Endodermal cell (in vitro differentiated cells): Measurements from ENCODE around the gene ERBB4. TPM values are rescaled to one million over a fixed set of nuclear protein-coding genes. Genes with fewer than 3 reads are reported as not detected.

Experiments used
- DNase-seq: peaks from one replicate; pipeline ENCODE4 v3.0.0-alpha.2; 2017
- H3K27ac ChIP-seq: 2 replicates; pipeline ENCODE4 v1.5.1; 2013; ENCODE audit warnings: mild to moderate bottlenecking, low read depth, low read length, moderate library complexity
- H3K27me3 ChIP-seq: 2 replicates; pipeline ENCODE4 v1.6.1; 2013; ENCODE audit warnings: mild to moderate bottlenecking, low read length, moderate library complexity; ENCODE audit not compliant: insufficient read depth, control insufficient read depth, poor library complexity, severe bottlenecking
- H3K36me3 ChIP-seq: 2 replicates; pipeline ENCODE4 v1.7.0; 2013; ENCODE audit warnings: mild to moderate bottlenecking, low read length, moderate library complexity; ENCODE audit not compliant: control insufficient read depth, insufficient read depth
- H3K4me1 ChIP-seq: one replicate; pipeline ENCODE4 v1.7.0; 2013; ENCODE audit warnings: low read length; ENCODE audit not compliant: control insufficient read depth, insufficient read depth
- H3K4me3 ChIP-seq: 2 replicates; pipeline ENCODE4 v1.5.1; 2013; ENCODE audit warnings: mild to moderate bottlenecking, low read length, moderate library complexity
- H3K9ac ChIP-seq: 2 replicates; pipeline ENCODE4 v1.6.1; 2013; ENCODE audit warnings: mild to moderate bottlenecking, low read length, moderate library complexity; ENCODE audit not compliant: poor library complexity, severe bottlenecking; ENCODE audit errors: extremely low read depth
- H3K9me3 ChIP-seq: 2 replicates; pipeline ENCODE4 v1.6.1; 2013; ENCODE audit warnings: mild to moderate bottlenecking, low read length, moderate library complexity; ENCODE audit not compliant: control insufficient read depth
- H3K27ac Mint-ChIP-seq: 2 replicates; pipeline ENCODE4 v1.8.0; 2020; ENCODE audit warnings: mixed read lengths
- H3K27me3 Mint-ChIP-seq: 2 replicates; pipeline ENCODE4 v1.8.0; 2021; ENCODE audit warnings: mild to moderate bottlenecking, mixed read lengths; ENCODE audit not compliant: insufficient read depth
- H3K36me3 Mint-ChIP-seq: 2 replicates; pipeline ENCODE4 v1.8.0; 2020; ENCODE audit warnings: low read depth, mixed read lengths
- H3K4me1 Mint-ChIP-seq: 2 replicates; pipeline ENCODE4 v1.8.0; 2020; ENCODE audit warnings: mixed read lengths
- H3K4me3 Mint-ChIP-seq: 2 replicates; pipeline ENCODE4 v1.8.0; 2020; ENCODE audit warnings: mild to moderate bottlenecking, moderate library complexity, mixed read lengths
- H3K9me3 Mint-ChIP-seq: 2 replicates; pipeline ENCODE4 v1.8.0; 2020; ENCODE audit warnings: mild to moderate bottlenecking, mixed read lengths
- WGBS, 2 experiments: methylation state at CpG; one replicate each; pipeline versions ENCODE4 v1.1.5 to v1.1.7; 2013; ENCODE audit warnings: missing lambda C conversion rate in 2 of 2, mixed read lengths in 1 of 2; ENCODE audit not compliant: insufficient coverage in 1 of 2, insufficient read length in 1 of 2; 5-methylcytosine and 5-hydroxymethylcytosine counted together
- total RNA-seq, 2 donors: library from RNA; stranded (reverse); fragmentation: NEBNext Ultra II Directional in 1 of 2; extraction: Animal tissue kit (Norgen Biotek cat#: 25700) in 1 of 2; gene quantifications; 2 replicates in 1 of 2; 3 replicates in 1 of 2; pipeline ENCODE4 v1.2.1, GENCODE V29; 2021
- TF ChIP-seq, protein P1 (sequence below): fragments of 200-600 bp; sonication (generic); conservative IDR thresholded peaks from 2 replicates; pipeline ENCODE4 v1.5.0; 2021; ENCODE audit warnings: antibody characterized with exemption, mild to moderate bottlenecking

The ERBB4 gene
- total RNA-seq, 2 donors from 2014 or later = 154 to 158 TPM

DNA sequence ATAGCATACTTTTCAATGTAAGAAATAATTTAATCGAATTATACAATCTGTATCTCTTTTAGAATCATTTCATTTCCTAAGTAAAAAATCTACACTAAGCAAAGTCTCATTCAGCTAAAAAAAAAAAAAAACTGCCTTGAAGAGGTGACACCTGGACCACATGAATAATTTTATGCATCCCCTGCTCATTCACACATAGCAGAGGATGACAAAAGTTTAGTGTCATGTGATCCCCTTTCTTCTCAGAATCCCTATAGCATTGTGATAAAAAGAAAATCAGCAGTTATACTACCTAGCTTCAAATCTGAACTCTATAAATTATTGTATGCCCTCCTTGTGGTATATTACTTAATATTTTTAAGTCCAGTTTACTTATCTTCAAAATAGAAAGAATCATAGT, 603.8 kb downstream of the ERBB4 start:
- H3K4me1 Mint-ChIP-seq = no peaks in the 10 kb centered on the region
- Histone ChIP-seq H3K36me3 (no peaks in the 10 kb centered on the region), H3K27me3 (no peaks in the 10 kb centered on the region), H3K9me3 (no peaks in the 10 kb centered on the region), H3K4me3 (no peak overlapping the region), H3K4me1 (no peaks in the 10 kb centered on the region), H3K27ac (no peak overlapping the region), H3K9ac (no peak overlapping the region)
- TF ChIP-seq, protein P1, sequence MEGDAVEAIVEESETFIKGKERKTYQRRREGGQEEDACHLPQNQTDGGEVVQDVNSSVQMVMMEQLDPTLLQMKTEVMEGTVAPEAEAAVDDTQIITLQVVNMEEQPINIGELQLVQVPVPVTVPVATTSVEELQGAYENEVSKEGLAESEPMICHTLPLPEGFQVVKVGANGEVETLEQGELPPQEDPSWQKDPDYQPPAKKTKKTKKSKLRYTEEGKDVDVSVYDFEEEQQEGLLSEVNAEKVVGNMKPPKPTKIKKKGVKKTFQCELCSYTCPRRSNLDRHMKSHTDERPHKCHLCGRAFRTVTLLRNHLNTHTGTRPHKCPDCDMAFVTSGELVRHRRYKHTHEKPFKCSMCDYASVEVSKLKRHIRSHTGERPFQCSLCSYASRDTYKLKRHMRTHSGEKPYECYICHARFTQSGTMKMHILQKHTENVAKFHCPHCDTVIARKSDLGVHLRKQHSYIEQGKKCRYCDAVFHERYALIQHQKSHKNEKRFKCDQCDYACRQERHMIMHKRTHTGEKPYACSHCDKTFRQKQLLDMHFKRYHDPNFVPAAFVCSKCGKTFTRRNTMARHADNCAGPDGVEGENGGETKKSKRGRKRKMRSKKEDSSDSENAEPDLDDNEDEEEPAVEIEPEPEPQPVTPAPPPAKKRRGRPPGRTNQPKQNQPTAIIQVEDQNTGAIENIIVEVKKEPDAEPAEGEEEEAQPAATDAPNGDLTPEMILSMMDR = no peak
- WGBS, 2 experiments = 94% methylated on average over 1 of the region's 1 CpG; no CpG with 5 or more reads in 1 of the 2 experiments
- no peaks in the 10 kb centered on the region for H3K27me3 Mint-ChIP-seq
- no peaks in the 10 kb centered on the region for H3K9me3 Mint-ChIP-seq
- no peak overlapping the region for H3K4me3 Mint-ChIP-seq
- no peaks in the 10 kb centered on the region for H3K36me3 Mint-ChIP-seq
- DNase-seq = no peak
- no peak overlapping the region for H3K27ac Mint-ChIP-seq

DNA sequence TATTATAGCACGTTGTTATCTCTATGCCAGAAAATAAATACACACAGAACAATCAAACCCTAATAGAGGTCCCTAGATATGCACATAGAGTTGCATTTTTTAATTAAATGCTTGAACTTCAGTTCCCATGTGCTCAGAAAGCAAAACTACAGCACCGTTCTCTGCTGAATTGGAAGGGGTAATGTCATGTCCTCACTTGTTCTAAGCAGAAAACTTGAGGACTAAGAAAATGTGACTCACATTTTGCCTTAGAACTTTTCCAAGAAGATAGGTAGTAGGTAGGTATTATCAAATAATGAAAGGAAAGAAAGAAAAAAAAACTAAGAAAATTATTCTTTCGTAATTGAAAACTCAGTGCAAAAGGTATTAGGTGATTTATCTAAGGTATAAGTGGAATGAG, 607.3 kb downstream of the ERBB4 start:
- no peaks in the 10 kb centered on the region for H3K27me3 Mint-ChIP-seq
- no peak overlapping the region for H3K27ac ChIP-seq

DNA sequence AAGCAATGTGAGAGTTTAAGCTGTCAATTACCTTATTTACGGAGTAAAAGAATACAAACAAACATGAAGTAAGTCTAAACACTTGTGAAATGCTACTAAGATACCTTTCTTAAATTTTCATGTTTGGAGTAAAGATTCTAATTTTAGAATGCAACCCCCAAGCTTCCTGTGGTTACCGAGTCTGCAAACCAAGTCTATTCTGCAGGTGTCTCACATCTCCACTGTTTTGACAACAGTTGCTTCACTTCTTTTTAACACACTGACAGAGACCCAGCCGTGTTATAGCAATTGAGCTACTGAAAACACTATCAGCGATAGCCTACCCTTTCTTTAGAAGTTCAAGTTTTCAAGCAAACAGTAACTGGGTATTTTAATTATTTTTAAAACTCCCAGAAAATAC, 608.3 kb downstream of the ERBB4 start:
- Histone ChIP-seq H3K9me3 (no peaks in the 10 kb centered on the region), H3K4me1 (no peaks in the 10 kb centered on the region), H3K27ac (no peak overlapping the region), H3K27me3 (no peaks in the 10 kb centered on the region), H3K4me3 (no peak overlapping the region), H3K36me3 (no peaks in the 10 kb centered on the region), H3K9ac (no peak overlapping the region)
- Mint-ChIP-seq H3K36me3 (no peaks in the 10 kb centered on the region), H3K4me1 (peaks cover 4% of the 10 kb centered on the region), H3K27ac (no peak overlapping the region), H3K9me3 (no peaks in the 10 kb centered on the region), H3K4me3 (no peak overlapping the region), H3K27me3 (no peaks in the 10 kb centered on the region)
- DNase-seq = no peak
- 29 to 67% methylated on average over 1 to 4 of the region's 4 CpGs for WGBS, 2 experiments
- TF ChIP-seq, protein P1 = no peak

More for the DNA sequence above, 607.3 kb downstream of the ERBB4 start:
- 92 to 96% methylated on average over 2 to 3 of the region's 3 CpGs for WGBS, 2 experiments
- Histone ChIP-seq H3K4me3 (no peak overlapping the region), H3K4me1 (no peaks in the 10 kb centered on the region), H3K9ac (no peak overlapping the region), H3K9me3 (no peaks in the 10 kb centered on the region), H3K36me3 (no peaks in the 10 kb centered on the region), H3K27me3 (no peaks in the 10 kb centered on the region)
- H3K36me3 Mint-ChIP-seq = no peaks in the 10 kb centered on the region
- TF ChIP-seq, protein P1 = no peak
- H3K9me3 Mint-ChIP-seq = no peaks in the 10 kb centered on the region
- no peak overlapping the region for H3K4me3 Mint-ChIP-seq
- no peak for DNase-seq
- H3K4me1 Mint-ChIP-seq = peaks cover 4% of the 10 kb centered on the region
- H3K27ac Mint-ChIP-seq = no peak overlapping the region
